Parathyroid adenoma (tissue), 2 donors: ENCODE results near the gene CASP3.

Experiments
- H2AFZ ChIP-seq: fragments of 300-600 bp; sonication (generic); one replicate; pipeline ENCODE4 v1.7.0; 2017; ENCODE audit warnings: antibody characterized with exemption, mild to moderate bottlenecking
- H3K27ac ChIP-seq: fragments of 300-600 bp; sonication (generic); one replicate; pipeline ENCODE4 v1.7.0; 2017
- H3K27me3 ChIP-seq: fragments of 300-600 bp; sonication (generic); one replicate; pipeline ENCODE4 v1.7.0; 2017; ENCODE audit warnings: low read length; ENCODE audit not compliant: control insufficient read depth, insufficient read depth
- H3K36me3 ChIP-seq: fragments of 300-600 bp; sonication (generic); one replicate; pipeline ENCODE4 v1.7.0; 2017; ENCODE audit warnings: low read length; ENCODE audit not compliant: control insufficient read depth, insufficient read depth
- H3K4me1 ChIP-seq: fragments of 300-600 bp; sonication (generic); one replicate; pipeline ENCODE4 v1.7.0; 2017; ENCODE audit warnings: control low read depth
- H3K4me2 ChIP-seq: fragments of 300-600 bp; sonication (generic); one replicate; pipeline ENCODE4 v1.7.0; 2017; ENCODE audit warnings: low read length
- H3K4me3 ChIP-seq: fragments of 300-600 bp; sonication (generic); one replicate; pipeline ENCODE4 v1.7.0; 2017; ENCODE audit warnings: low read depth, low read length
- H3K79me2 ChIP-seq: fragments of 300-600 bp; sonication (generic); one replicate; pipeline ENCODE4 v1.7.0; 2017; ENCODE audit warnings: control low read depth
- H3K9ac ChIP-seq: fragments of 300-600 bp; sonication (generic); one replicate; pipeline ENCODE4 v1.7.0; 2017; ENCODE audit warnings: mild to moderate bottlenecking
- H3K9me3 ChIP-seq: fragments of 300-600 bp; sonication (generic); one replicate; pipeline ENCODE4 v1.7.0; 2017; ENCODE audit warnings: low read length; ENCODE audit not compliant: control insufficient read depth
- CTCF ChIP-seq: fragments of 300-600 bp; sonication (generic); IDR thresholded peaks from one replicate; pipeline ENCODE4 v1.7.0; 2017; ENCODE audit warnings: antibody characterized with exemption, mild to moderate bottlenecking
- donor health status: primary hyperparathyroidism.

The CASP3 gene

GRCh38 chr4:184649026-184649970 is at the start of gene CASP3, which contains the start of gene PRIMPOL:
TSS of gene CASP3 (minus strand) at chr4:184649447. CDS start at chr4:184638453, 10,994 bp downstream.
TSS of gene PRIMPOL (plus strand) at chr4:184649738. CDS start at chr4:184657141, 7,403 bp downstream.
- Histone ChIP-seq H3K36me3 (no peaks in the 10 kb centered on the region), H3K4me1 (peaks cover 4% of the 10 kb centered on the region), H3K27me3 (no peaks in the 10 kb centered on the region), H3K79me2 (no peaks in the 10 kb centered on the region), H2AFZ (peak within 1 kb of the TSS; percentile 85), H3K4me3 (peak within 1 kb of the TSS; percentile 86), H3K27ac (peak within 1 kb of the TSS; percentile 93), H3K9me3 (no peaks in the 10 kb centered on the region), H3K9ac (peak within 1 kb of the TSS; percentile 61), H3K4me2 (peak within 1 kb of the TSS; percentile 84)
- TF ChIP-seq CTCF = peak; percentile 13

DNA sequence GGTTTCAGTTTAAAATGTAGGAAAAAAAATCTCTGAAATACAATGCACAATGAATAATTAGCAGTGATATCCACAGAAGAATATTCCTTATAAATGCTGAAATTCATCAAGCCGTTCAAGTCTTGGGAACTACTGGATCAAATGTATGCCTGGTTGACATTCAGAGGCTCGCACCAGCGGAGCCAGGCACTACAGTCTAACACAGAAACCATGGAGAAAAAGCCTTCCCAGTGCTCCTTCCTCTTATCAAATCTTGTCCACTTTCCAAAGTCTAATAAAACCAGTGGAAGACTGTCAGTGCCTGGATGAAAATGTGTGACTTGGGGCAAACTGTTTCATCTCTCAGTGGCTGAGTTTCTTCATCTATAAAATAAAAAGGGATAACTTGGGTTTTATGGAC is 48.7 kb upstream of the CASP3 start:
- Histone ChIP-seq H3K27me3 (no peaks in the 10 kb centered on the region), H3K36me3 (no peaks in the 10 kb centered on the region), H2AFZ (no peak overlapping the region), H3K4me2 (no peak overlapping the region), H3K79me2 (no peaks in the 10 kb centered on the region), H3K27ac (no peak overlapping the region), H3K4me1 (no peaks in the 10 kb centered on the region), H3K9me3 (no peaks in the 10 kb centered on the region), H3K9ac (no peak overlapping the region), H3K4me3 (no peak overlapping the region)
- TF ChIP-seq CTCF = no peak

- Histone ChIP-seq H3K4me2 (no peak overlapping the region), H3K9ac (no peak overlapping the region), H2AFZ (no peak overlapping the region), H3K9me3 (no peaks in the 10 kb centered on the region), H3K79me2 (no peaks in the 10 kb centered on the region), H3K27ac (no peak overlapping the region), H3K27me3 (no peaks in the 10 kb centered on the region), H3K4me3 (no peak overlapping the region), H3K4me1 (no peaks in the 10 kb centered on the region), H3K36me3 (no peaks in the 10 kb centered on the region)
- no peak for TF ChIP-seq CTCF
Measured at GRCh38 chr4:184695178-184695896, 46.1 kb upstream of the CASP3 start.

DNA sequence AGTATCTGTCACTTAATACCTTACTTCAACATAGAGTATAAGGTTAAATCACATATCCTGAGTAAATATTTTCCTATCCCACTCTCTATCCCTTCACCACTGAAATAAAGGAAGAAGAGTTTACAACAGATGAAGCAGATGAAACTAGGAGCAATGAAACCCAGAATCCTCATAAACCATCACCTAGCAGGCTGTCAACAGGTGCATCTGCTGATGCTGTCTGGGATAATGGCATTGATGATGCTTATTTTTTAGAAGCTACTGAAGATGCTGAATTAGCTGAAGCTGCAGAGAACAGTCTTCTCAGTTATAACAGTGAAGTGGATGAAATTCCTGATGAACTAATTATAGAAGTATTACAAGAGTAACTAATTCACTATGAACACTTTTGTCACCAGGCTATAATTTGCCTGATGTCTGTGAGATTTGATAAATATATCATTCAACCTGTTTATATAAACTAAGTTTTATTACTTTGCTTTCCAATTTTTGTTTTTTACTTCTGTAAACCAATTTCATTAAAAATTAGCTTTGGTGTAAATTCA is 45.2 kb upstream of the CASP3 start:
- Histone ChIP-seq H3K27me3 (no peaks in the 10 kb centered on the region), H3K79me2 (no peaks in the 10 kb centered on the region), H3K27ac (no peak overlapping the region), H2AFZ (no peak overlapping the region), H3K4me1 (no peaks in the 10 kb centered on the region), H3K4me3 (no peak overlapping the region), H3K9me3 (no peaks in the 10 kb centered on the region), H3K4me2 (no peak overlapping the region), H3K9ac (no peak overlapping the region), H3K36me3 (no peaks in the 10 kb centered on the region)
- no peak for TF ChIP-seq CTCF
